Effector CD8-positive, alpha-beta T cell (primary cell): ENCODE measurements around the gene MAGEA8.
"Not testable (repeated sequence)": the region's sequence is repeated elsewhere in the genome, so short reads cannot be mapped to it uniquely, and the experiment has no call there.

Experiments
- DNase-seq: peaks from one replicate; lab custom pipeline; 2025; lab: John Stamatoyannopoulos, UW
- total RNA-seq, 4 experiments: gene quantifications; one replicate each; lab custom pipeline; 2026; lab: John Stamatoyannopoulos, UW

MAGEA8 gene
- 0 reads per million in 4 experiments for total RNA-seq

- no peak for DNase-seq
Measured at GRCh38 chrX:149881081-149881711, at the start of gene MAGEA8. TSS of gene MAGEA8 (plus strand) at chrX:149881183. CDS start at chrX:149884273, 3,090 bp downstream.

- no peak for DNase-seq
Measured at GRCh38 chrX:149831473-149831872, 49.5 kb upstream of the MAGEA8 start.

GRCh38 chrX:149836728-149837127, 44.3 kb upstream of the MAGEA8 start:
- DNase-seq = not testable (repeated sequence)

- no peak for DNase-seq
Measured at GRCh38 chrX:149837167-149837566, 43.8 kb upstream of the MAGEA8 start.

- DNase-seq = no peak
Measured at GRCh38 chrX:149837639-149838038, 43.3 kb upstream of the MAGEA8 start.

- DNase-seq = no peak
Measured at GRCh38 chrX:149841929-149842328, 39.1 kb upstream of the MAGEA8 start.

- no peak for DNase-seq
Measured at GRCh38 chrX:149845385-149845784, 35.6 kb upstream of the MAGEA8 start.

- DNase-seq = no peak
Measured at GRCh38 chrX:149846789-149847188, 34.2 kb upstream of the MAGEA8 start.

- DNase-seq = no peak
Measured at GRCh38 chrX:149848855-149849254, 32.1 kb upstream of the MAGEA8 start.

- DNase-seq = no peak
Measured at GRCh38 chrX:149849787-149850186, 31.2 kb upstream of the MAGEA8 start.

- DNase-seq = no peak
Measured at GRCh38 chrX:149851864-149852263, 29.1 kb upstream of the MAGEA8 start.

GRCh38 chrX:149853925-149854324, 27.1 kb upstream of the MAGEA8 start:
- DNase-seq = no peak

GRCh38 chrX:149858592-149858991, 22.4 kb upstream of the MAGEA8 start:
- no peak for DNase-seq

GRCh38 chrX:149860445-149860844, 20.5 kb upstream of the MAGEA8 start:
- no peak for DNase-seq

GRCh38 chrX:149865390-149865789, 15.6 kb upstream of the MAGEA8 start:
- DNase-seq = no peak

GRCh38 chrX:149867488-149867887, 13.5 kb upstream of the MAGEA8 start:
- DNase-seq = no peak

- no peak for DNase-seq
Measured at GRCh38 chrX:149870840-149871239, 10.1 kb upstream of the MAGEA8 start.

GRCh38 chrX:149871433-149871832, 9.6 kb upstream of the MAGEA8 start:
- no peak for DNase-seq

- DNase-seq = peak; percentile 1
Measured at GRCh38 chrX:149871940-149872339, 9.0 kb upstream of the MAGEA8 start.

- DNase-seq = no peak
Measured at GRCh38 chrX:149877157-149877556, 3.8 kb upstream of the MAGEA8 start.

GRCh38 chrX:149877636-149878035, 3.3 kb upstream of the MAGEA8 start:
- no peak for DNase-seq

- DNase-seq = not testable (repeated sequence)
Measured at GRCh38 chrX:149890828-149891227, 9.8 kb downstream of the MAGEA8 start.

GRCh38 chrX:149898554-149898953, 17.6 kb downstream of the MAGEA8 start:
- no peak for DNase-seq
